K562 (cell line): ENCODE data around the gene MARVELD1. TPM values are rescaled to one million over a fixed set of nuclear protein-coding genes. Genes with fewer than 3 reads are reported as not detected.

Experiments used
- ATAC-seq: fragments of 200-7000 bp; cut with Tn5 transposase; 3 replicates; pipeline ENCODE4 v1.9.1; 2020; ENCODE audit warnings: moderate library complexity
- BruUV-seq: library from RNA; stranded (reverse); fragments of 400-500 nt; replicated peaks from 2 replicates; lab custom pipeline; 2021; lab: Mats Ljungman, UMichigan
- CTCF ChIA-PET: fragments of 300-600 bp; formaldehyde crosslinking; extraction: SDS; loops from one replicate; lab custom pipeline; 2021; ENCODE audit warnings: low intra/inter-chr PET ratio; lab: Yijun Ruan, JAX
- POLR2A ChIA-PET: fragments of 300-600, 350-650 bp; sonication (Branson Sonifier 250); formaldehyde crosslinking; extraction: SDS; loops from one replicate; lab custom pipeline; 2021; ENCODE audit warnings: antibody characterized with exemption, inconsistent platforms; lab: Yijun Ruan, JAX
- DNase-seq, 4 experiments: peaks; one replicate each; pipeline versions ENCODE4 v3.0.0 to v3.0.0-alpha.2; 2011 to 2018; ENCODE audit warnings: low spot score in 3 of 4, mixed read lengths in 3 of 4; ENCODE audit errors: extremely low read depth in 1 of 4
- FAIRE-seq: peaks from 2 replicates; lab custom pipeline; 2011; peaks lifted over from hg19 to GRCh38; lab: Jason Lieb, UNC
- H2AFZ ChIP-seq: 2 replicates; pipeline ENCODE4 v1.6.0; 2011; ENCODE audit warnings: low read depth, low read length, control low read depth, inconsistent platforms
- H3K27ac ChIP-seq: fragments of 200-600 bp; 3 replicates; pipeline ENCODE4 v1.8.0; 2011; ENCODE audit warnings: low read depth, mild to moderate bottlenecking, control low read depth, inconsistent platforms, low read length, moderate library complexity, mixed read lengths; ENCODE audit errors: extremely low read depth
- H3K27me3 ChIP-seq, 2 experiments: fragments of 300-600 bp in 1 of 2; 2 replicates in 1 of 2; 3 replicates in 1 of 2; pipeline versions ENCODE4 v1.6.0 to v1.8.0; 2011; ENCODE audit warnings: inconsistent platforms in 2 of 2, low read length in 2 of 2, mild to moderate bottlenecking in 1 of 2, mixed read lengths in 1 of 2, moderate library complexity in 1 of 2; ENCODE audit not compliant: control insufficient read depth in 2 of 2, insufficient read depth in 2 of 2
- H3K36me3 ChIP-seq: fragments of 300-600 bp; 3 replicates; pipeline ENCODE4 v1.8.0; 2011; ENCODE audit warnings: mild to moderate bottlenecking, low read length, inconsistent platforms; ENCODE audit not compliant: control insufficient read depth, insufficient read depth
- H3K4me1 ChIP-seq, 2 experiments: fragments of 200-600 bp in 1 of 2; replicated peaks in 1 of 2; 2 replicates in 1 of 2; 3 replicates in 1 of 2; pipeline versions ENCODE4 v1.5.1 to v1.8.0; 2011; ENCODE audit warnings: inconsistent platforms in 2 of 2, low read length in 2 of 2, mild to moderate bottlenecking in 1 of 2, mixed read lengths in 1 of 2, moderate library complexity in 1 of 2; ENCODE audit not compliant: control insufficient read depth in 2 of 2, insufficient read depth in 2 of 2
- H3K4me2 ChIP-seq: 2 replicates; pipeline ENCODE4 v1.6.1; 2011; ENCODE audit warnings: low read length, control low read depth, inconsistent platforms, mixed read lengths; ENCODE audit not compliant: insufficient read depth
- H3K4me3 ChIP-seq: fragments of 200-600 bp; sonication (generic), shearing (Covaris generic); 2 replicates; pipeline ENCODE4 v1.5.1; 2016; ENCODE audit warnings: control low read depth, inconsistent platforms
- H3K79me2 ChIP-seq: fragments of 200-600 bp; 3 replicates; pipeline ENCODE4 v1.8.0; 2011; ENCODE audit warnings: low read length, inconsistent platforms; ENCODE audit not compliant: control insufficient read depth, insufficient read depth
- H3K9ac ChIP-seq, 2 experiments: 2 replicates each; pipeline versions ENCODE4 v1.6.0 to v1.6.1; 2011; ENCODE audit warnings: low read depth in 2 of 2, low read length in 2 of 2, control low read depth in 1 of 2, inconsistent platforms in 1 of 2, mild to moderate bottlenecking in 1 of 2, mixed read lengths in 1 of 2; ENCODE audit not compliant: insufficient read depth in 1 of 2
- H3K9me1 ChIP-seq: one replicate; pipeline ENCODE4 v1.6.0; 2011; ENCODE audit warnings: inconsistent platforms, mild to moderate bottlenecking, low read length, moderate library complexity; ENCODE audit not compliant: control insufficient read depth, insufficient read depth
- H3K9me3 ChIP-seq: replicated peaks from 2 replicates; pipeline ENCODE4 v1.5.1; 2011; ENCODE audit warnings: low read depth, low read length, inconsistent platforms; ENCODE audit not compliant: control insufficient read depth, insufficient read depth
- H4K20me1 ChIP-seq: replicated peaks from 2 replicates; pipeline ENCODE4 v1.6.1; 2011; ENCODE audit warnings: low read length, inconsistent platforms, mixed read lengths; ENCODE audit not compliant: control insufficient read depth, insufficient read depth
- ELF2 ChIP-seq: fragments of 250-450 bp; sonication (Bioruptor Pico); IDR thresholded peaks from 2 replicates; pipeline ENCODE4 v1.5.0; 2021; ENCODE audit warnings: mild to moderate bottlenecking
- ETS2 ChIP-seq: IDR thresholded peaks from 2 replicates; pipeline ENCODE4 v1.6.1; 2016; ENCODE audit warnings: borderline replicate concordance, missing genetic modification characterization, mild to moderate bottlenecking, moderate library complexity, missing compliant biosample characterization; ENCODE audit not compliant: poor library complexity, severe bottlenecking
- MCM2 ChIP-seq: fragments of 450-650 bp; IDR thresholded peaks from 2 replicates; pipeline ENCODE4 v1.6.1; 2017; ENCODE audit warnings: low read depth, mild to moderate bottlenecking
- SLC30A9 ChIP-seq: fragments of 250-450 bp; sonication (Bioruptor Pico); IDR thresholded peaks from 2 replicates; pipeline ENCODE4 v1.8.0; 2022; ENCODE audit warnings: mild to moderate bottlenecking, moderate library complexity
- SMAD4 ChIP-seq: fragments of 250-450 bp; sonication (Bioruptor Pico); conservative IDR thresholded peaks from 2 replicates; pipeline ENCODE4 v1.8.0; 2021; ENCODE audit warnings: inconsistent platforms, mild to moderate bottlenecking, moderate library complexity
- ZBTB17 ChIP-seq: fragments of 450-650 bp; formaldehyde crosslinking; IDR thresholded peaks from 2 replicates; pipeline ENCODE4 v1.4.0; 2020; ENCODE audit warnings: mild to moderate bottlenecking
- ZFP1 ChIP-seq: fragments of 450-650 bp; formaldehyde crosslinking; IDR thresholded peaks from 2 replicates; pipeline ENCODE4 v1.4.0; 2020; ENCODE audit warnings: mild to moderate bottlenecking, mixed read lengths
- ZNF311 ChIP-seq: fragments of 250-450 bp; sonication (Bioruptor Pico); IDR thresholded peaks from 2 replicates; pipeline ENCODE4 v1.4.0; 2020; ENCODE audit warnings: mild to moderate bottlenecking, moderate library complexity
- ZNF668 ChIP-seq: fragments of 250-450 bp; sonication (Bioruptor Pico); IDR thresholded peaks from 2 replicates; pipeline ENCODE4 v1.8.0; 2022; ENCODE audit warnings: mild to moderate bottlenecking, inconsistent platforms
- WGBS: fragments of 100-300 bp; shearing (Covaris generic); methylation state at CpG from one replicate; pipeline ENCODE4 v1.1.6; 2016; ENCODE audit warnings: low coverage, mixed read lengths; ENCODE audit not compliant: insufficient coverage; ENCODE audit errors: missing lambda C conversion rate; 5-methylcytosine and 5-hydroxymethylcytosine counted together
- in situ Hi-C: fragments of 300-500 bp; cut with MboI; formaldehyde crosslinking; loops from 4 replicates; pipeline ENCODE4 v1.15.0; 2018; ENCODE audit warnings: inconsistent platforms, mixed read lengths
- intact Hi-C: fragments of 100-400 bp; cut with micrococcal nuclease; formaldehyde crosslinking; loops from 2 replicates; pipeline ENCODE4 v1.14.2; 2022
- polyA plus RNA-seq, 8 experiments: library from polyadenylated mRNA; depleted of rRNA in 4 of 8; stranded (reverse) in 5 of 8; unstranded in 3 of 8; fragments of >200 nt; fragmentation: Nextera tagmentation in 2 of 8; fragmentation: Illumina TruSeq in 1 of 8; extraction: Ambion mirVana in 2 of 8; extraction: Trizol in 1 of 8; gene quantifications; 2 replicates each; pipeline versions ENCODE4 v1.2.1 to v1.2.3, GENCODE V29; 2011 to 2014; ENCODE audit warnings: inconsistent platforms in 1 of 8, missing spikeins in 1 of 8
- total RNA-seq, 7 experiments: library from RNA; depleted of rRNA in 6 of 7; stranded (reverse); fragments of >200 nt in 6 of 7; fragmentation: Illumina TruSeq in 2 of 7; extraction: Trizol in 2 of 7; gene quantifications; 2 replicates each; pipeline versions ENCODE4 v1.2.1 to v1.2.3, GENCODE V29; 2011 to 2021; ENCODE audit warnings: low replicate concordance in 1 of 7
- TF ChIP-seq, protein P1 (sequence below): fragments of 450-650 bp; IDR thresholded peaks from 2 replicates; pipeline ENCODE4 v1.6.1; 2016; ENCODE audit warnings: low read depth, mild to moderate bottlenecking, moderate library complexity
- TF ChIP-seq, protein P2 (sequence below): fragments of 150-350 bp; IDR thresholded peaks from 2 replicates; pipeline ENCODE4 v1.6.1; 2014; ENCODE audit warnings: low read depth, mild to moderate bottlenecking, low read length, borderline replicate concordance

The MARVELD1 gene
- total and polyA plus RNA-seq, 9 of the 15 experiments (the other 6 are each of a cell fraction or from before 2014, with no cell fraction given), result 2.7 to 12.5 (median 5.3) TPM

DNA sequence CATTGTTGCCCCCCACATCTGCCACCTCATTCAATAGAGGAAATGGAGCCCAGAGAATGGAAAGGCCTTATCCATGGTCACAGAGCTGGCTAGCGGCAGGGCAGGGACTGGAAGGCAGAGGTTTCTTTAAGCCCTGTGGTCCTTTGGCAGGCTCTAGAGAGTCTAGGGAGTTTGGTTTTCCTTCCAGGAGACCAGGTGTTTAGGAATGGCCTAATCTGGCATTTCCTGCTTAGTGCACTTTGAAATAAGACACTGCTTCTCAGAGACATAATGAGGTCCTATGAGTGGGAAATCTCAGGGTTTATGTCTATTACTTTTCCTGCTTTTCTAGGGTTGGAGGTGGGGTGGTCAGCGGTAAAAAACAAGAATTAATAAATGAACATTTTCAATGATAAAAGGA, 6.1 kb downstream of the MARVELD1 start:
- H3K9ac ChIP-seq, result no peak overlapping the region
- CTCF ChIA-PET, result no interaction called here
- no peak for TF ChIP-seq ELF2 (CRISPR knock-in tag)
- TF ChIP-seq, all 486 proteins: peak for 0
- Histone ChIP-seq H3K4me3 (no peak overlapping the region), H4K20me1 (no peaks in the 10 kb centered on the region), H3K27ac (no peak overlapping the region), H3K27me3 (no peaks in the 10 kb centered on the region), H3K4me2 (no peak overlapping the region), H3K36me3 (no peaks in the 10 kb centered on the region), H2AFZ (no peak overlapping the region), H3K79me2 (no peaks in the 10 kb centered on the region; the same call in 2 of the 3 replicates), H3K4me1 (peaks cover 17 to 31% of the 10 kb centered on the region in 2 experiments; a peak in 4 of 5 replicates), H3K9me3 (no peaks in the 10 kb centered on the region), H3K9me1 (no peaks in the 10 kb centered on the region)
- intact Hi-C loops, result no loop called here
- ATAC-seq (no peak), DNase-seq (no peak), FAIRE-seq (no peak)
- POLR2A ChIA-PET, result no interaction called here
- BruUV-seq, result no TSS peak
- in situ Hi-C loops, result no loop called here
- WGBS, result 100% methylated on average over 2 of the region's 2 CpGs

DNA sequence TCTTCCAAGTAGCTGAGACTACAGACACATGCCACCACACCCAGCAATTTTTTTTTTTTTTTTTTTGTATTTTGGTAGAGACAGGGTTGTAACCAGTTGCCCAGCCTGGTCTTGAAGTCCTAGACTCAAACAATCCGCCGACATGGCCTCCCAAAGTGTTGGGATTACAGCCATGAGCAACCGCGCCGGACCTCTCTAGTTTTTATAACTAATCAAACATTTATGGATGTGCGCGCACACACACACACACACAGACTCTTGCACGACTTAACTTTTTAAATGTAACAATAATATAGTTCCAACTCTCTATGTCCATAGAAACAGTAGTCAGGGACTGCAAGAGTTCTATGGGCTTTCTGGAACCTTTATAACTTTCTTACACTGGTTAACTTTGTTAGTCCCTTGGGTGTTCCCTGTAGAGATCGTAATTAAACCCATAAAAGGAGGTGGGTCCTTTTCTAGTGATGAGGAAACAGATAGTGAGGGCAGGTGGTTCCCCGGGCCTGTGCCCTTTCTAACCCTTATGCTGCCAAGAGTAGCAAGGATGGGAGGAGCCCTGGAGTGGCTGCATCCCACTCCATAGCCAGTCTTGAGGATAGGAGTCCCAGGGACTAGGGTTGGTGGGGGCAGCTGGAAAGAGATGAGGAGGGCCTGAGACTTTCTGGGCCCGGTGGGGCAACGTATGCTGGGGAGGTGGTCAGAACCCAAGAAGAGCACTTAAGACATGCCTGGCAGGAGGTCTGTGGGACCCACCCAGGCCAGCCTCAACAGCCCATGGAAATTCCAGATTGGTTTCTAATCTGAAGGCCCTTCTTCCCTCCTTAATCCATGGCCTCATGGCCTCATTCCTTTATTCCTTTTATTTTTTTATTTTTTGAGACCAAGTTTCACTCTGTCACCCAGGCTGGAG, 8.6 kb downstream of the MARVELD1 start:
- Histone ChIP-seq H3K79me2 (no peaks in the 10 kb centered on the region), H3K9ac (no peak overlapping the region), H3K27ac (no peak overlapping the region), H3K9me1 (no peaks in the 10 kb centered on the region), H3K4me1 (peaks cover 19 to 21% of the 10 kb centered on the region in 2 experiments; a peak in 4 of 5 replicates), H3K4me3 (no peak overlapping the region), H4K20me1 (no peaks in the 10 kb centered on the region), H3K27me3 (no peaks in the 10 kb centered on the region), H3K36me3 (no peaks in the 10 kb centered on the region), H3K4me2 (no peak overlapping the region), H2AFZ (no peak overlapping the region), H3K9me3 (no peaks in the 10 kb centered on the region)
- ChIA-PET CTCF (no interaction called here), POLR2A (no interaction called here)
- BruUV-seq, result no TSS peak
- in situ Hi-C loops (no loop called here), intact Hi-C loops (no loop called here)
- ATAC-seq (no peak), DNase-seq (no peak), FAIRE-seq (no peak)
- WGBS, result 55% methylated on average over 5 of the region's 12 CpGs
- no peak for TF ChIP-seq ETS2 (tag)
- TF ChIP-seq, protein P1, sequence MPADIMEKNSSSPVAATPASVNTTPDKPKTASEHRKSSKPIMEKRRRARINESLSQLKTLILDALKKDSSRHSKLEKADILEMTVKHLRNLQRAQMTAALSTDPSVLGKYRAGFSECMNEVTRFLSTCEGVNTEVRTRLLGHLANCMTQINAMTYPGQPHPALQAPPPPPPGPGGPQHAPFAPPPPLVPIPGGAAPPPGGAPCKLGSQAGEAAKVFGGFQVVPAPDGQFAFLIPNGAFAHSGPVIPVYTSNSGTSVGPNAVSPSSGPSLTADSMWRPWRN, result no peak
- no peak for TF ChIP-seq MCM2
- TF ChIP-seq SLC30A9 (CRISPR knock-in tag), result no peak
- no peak for TF ChIP-seq ZNF668 (CRISPR knock-in tag)
- TF ChIP-seq ZFP1, result no peak
- TF ChIP-seq, protein P2, sequence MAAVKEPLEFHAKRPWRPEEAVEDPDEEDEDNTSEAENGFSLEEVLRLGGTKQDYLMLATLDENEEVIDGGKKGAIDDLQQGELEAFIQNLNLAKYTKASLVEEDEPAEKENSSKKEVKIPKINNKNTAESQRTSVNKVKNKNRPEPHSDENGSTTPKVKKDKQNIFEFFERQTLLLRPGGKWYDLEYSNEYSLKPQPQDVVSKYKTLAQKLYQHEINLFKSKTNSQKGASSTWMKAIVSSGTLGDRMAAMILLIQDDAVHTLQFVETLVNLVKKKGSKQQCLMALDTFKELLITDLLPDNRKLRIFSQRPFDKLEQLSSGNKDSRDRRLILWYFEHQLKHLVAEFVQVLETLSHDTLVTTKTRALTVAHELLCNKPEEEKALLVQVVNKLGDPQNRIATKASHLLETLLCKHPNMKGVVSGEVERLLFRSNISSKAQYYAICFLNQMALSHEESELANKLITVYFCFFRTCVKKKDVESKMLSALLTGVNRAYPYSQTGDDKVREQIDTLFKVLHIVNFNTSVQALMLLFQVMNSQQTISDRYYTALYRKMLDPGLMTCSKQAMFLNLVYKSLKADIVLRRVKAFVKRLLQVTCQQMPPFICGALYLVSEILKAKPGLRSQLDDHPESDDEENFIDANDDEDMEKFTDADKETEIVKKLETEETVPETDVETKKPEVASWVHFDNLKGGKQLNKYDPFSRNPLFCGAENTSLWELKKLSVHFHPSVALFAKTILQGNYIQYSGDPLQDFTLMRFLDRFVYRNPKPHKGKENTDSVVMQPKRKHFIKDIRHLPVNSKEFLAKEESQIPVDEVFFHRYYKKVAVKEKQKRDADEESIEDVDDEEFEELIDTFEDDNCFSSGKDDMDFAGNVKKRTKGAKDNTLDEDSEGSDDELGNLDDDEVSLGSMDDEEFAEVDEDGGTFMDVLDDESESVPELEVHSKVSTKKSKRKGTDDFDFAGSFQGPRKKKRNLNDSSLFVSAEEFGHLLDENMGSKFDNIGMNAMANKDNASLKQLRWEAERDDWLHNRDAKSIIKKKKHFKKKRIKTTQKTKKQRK, result no peak
- no peak for TF ChIP-seq ZBTB17 (CRISPR knock-in tag)
- no peak for TF ChIP-seq ZNF311
- TF ChIP-seq SMAD4 (CRISPR knock-in tag), result no peak
